HL-60 (cell line): ENCODE measurements around the gene CENPV.

Experiments used
- CTCF ChIP-seq: IDR thresholded peaks from one replicate; pipeline ENCODE4 v1.5.1; 2011; ENCODE audit warnings: low read length, control low read depth, inconsistent platforms; ENCODE audit not compliant: insufficient read depth
- POLR2AphosphoS5 ChIP-seq: IDR thresholded peaks from 2 replicates; pipeline ENCODE4 v1.6.1; 2012; ENCODE audit warnings: low read depth
- REST ChIP-seq: IDR thresholded peaks from 2 replicates; pipeline ENCODE4 v1.6.1; 2012; ENCODE audit warnings: low read depth; ENCODE audit not compliant: insufficient replicate concordance

- no peak for TF ChIP-seq POLR2AphosphoS5
- TF ChIP-seq CTCF = no peak
- TF ChIP-seq REST = no peak
Observed at GRCh38 chr17:16302856-16303255, 50.4 kb downstream of the CENPV start.
